CD14-positive monocyte (primary cell): ENCODE data around the gene SLC25A48. TPM values are rescaled to one million over a fixed set of nuclear protein-coding genes. Genes with fewer than 3 reads are reported as not detected.

Experiments used
- DNase-seq, 3 donors: peaks; one replicate each; pipeline ENCODE4 v3.0.0-alpha.2; 2011 to 2022
- H2AFZ ChIP-seq: 2 replicates; pipeline ENCODE4 v1.6.0; 2012; ENCODE audit warnings: mild to moderate bottlenecking, low read depth, low read length, inconsistent platforms; ENCODE audit not compliant: insufficient read depth, poor library complexity, severe bottlenecking
- H3K27ac ChIP-seq, 2 donors: 1 replicate in 1 of 2; 2 replicates in 1 of 2; pipeline ENCODE4 v1.5.1; 2012 to 2013; ENCODE audit warnings: low read length in 2 of 2, control low read depth in 1 of 2, inconsistent platforms in 1 of 2, low read depth in 1 of 2, mild to moderate bottlenecking in 1 of 2
- H3K27me3 ChIP-seq, 2 donors: one replicate each; pipeline versions ENCODE4 v1.6.0 to v1.6.1; 2011 to 2013; ENCODE audit warnings: low read length in 2 of 2; ENCODE audit not compliant: control insufficient read depth in 2 of 2, insufficient read depth in 2 of 2
- H3K36me3 ChIP-seq, 2 donors: replicated peaks in 1 of 2; 1 replicate in 1 of 2; 2 replicates in 1 of 2; pipeline versions ENCODE4 v1.5.1 to v1.6.1; 2012 to 2013; ENCODE audit warnings: low read length in 2 of 2, control low read depth in 1 of 2, inconsistent platforms in 1 of 2, mild to moderate bottlenecking in 1 of 2; ENCODE audit not compliant: insufficient read depth in 2 of 2, control insufficient read depth in 1 of 2
- H3K4me1 ChIP-seq, 2 donors: 1 replicate in 1 of 2; 2 replicates in 1 of 2; pipeline versions ENCODE4 v1.5.1 to v1.6.1; 2012 to 2013; ENCODE audit warnings: low read length in 2 of 2, control low read depth in 1 of 2, inconsistent platforms in 1 of 2, mild to moderate bottlenecking in 1 of 2, moderate library complexity in 1 of 2; ENCODE audit not compliant: insufficient read depth in 2 of 2, control insufficient read depth in 1 of 2
- H3K4me2 ChIP-seq: replicated peaks from 2 replicates; pipeline ENCODE3; 2012; ENCODE audit warnings: low read length, moderate library complexity, mild to moderate bottlenecking; ENCODE audit not compliant: poor library complexity, severe bottlenecking; ENCODE audit errors: extremely low read depth
- H3K4me3 ChIP-seq, 3 experiments: fragments of 200-600 bp in 1 of 3; sonication (generic) in 1 of 3; replicated peaks in 1 of 3; 1 replicate in 2 of 3; 2 replicates in 1 of 3; pipeline ENCODE4 v1.5.1; 2011 to 2013; ENCODE audit warnings: low read length in 3 of 3, mild to moderate bottlenecking in 3 of 3, control low read depth in 2 of 3, low read depth in 2 of 3, inconsistent platforms in 1 of 3, moderate library complexity in 1 of 3
- H3K79me2 ChIP-seq: 2 replicates; pipeline ENCODE4 v1.6.0; 2012; ENCODE audit warnings: mild to moderate bottlenecking, control low read depth, inconsistent platforms, low read length, moderate library complexity; ENCODE audit not compliant: insufficient read depth
- H3K9ac ChIP-seq: 2 replicates; pipeline ENCODE4 v1.6.0; 2017; ENCODE audit warnings: low read length, mild to moderate bottlenecking; ENCODE audit not compliant: insufficient read depth, poor library complexity, severe bottlenecking
- H3K9me3 ChIP-seq, 2 donors: replicated peaks in 1 of 2; 1 replicate in 1 of 2; 2 replicates in 1 of 2; pipeline versions ENCODE4 v1.5.1 to v1.6.1; 2012 to 2013; ENCODE audit warnings: low read length in 2 of 2, control low read depth in 1 of 2; ENCODE audit not compliant: control insufficient read depth in 1 of 2, insufficient read depth in 1 of 2
- H4K20me1 ChIP-seq: 2 replicates; pipeline ENCODE4 v1.6.0; 2012; ENCODE audit warnings: mild to moderate bottlenecking, low read length, control low read depth, moderate library complexity; ENCODE audit not compliant: insufficient read depth
- H3K27ac Mint-ChIP-seq, 7 donors: one replicate each; pipeline ENCODE4 v1.8.0; 2020; ENCODE audit warnings: mild to moderate bottlenecking in 7 of 7, mixed read lengths in 7 of 7, moderate library complexity in 6 of 7, inconsistent platforms in 2 of 7
- H3K27me3 Mint-ChIP-seq, 3 donors: one replicate each; pipeline ENCODE4 v1.8.0; 2021 to 2022; ENCODE audit warnings: low read depth in 3 of 3, mild to moderate bottlenecking in 3 of 3, mixed read lengths in 3 of 3, moderate library complexity in 3 of 3, inconsistent platforms in 1 of 3
- H3K36me3 Mint-ChIP-seq, 2 donors: one replicate each; pipeline ENCODE4 v1.8.0; 2020; ENCODE audit warnings: mixed read lengths in 2 of 2, inconsistent platforms in 1 of 2, mild to moderate bottlenecking in 1 of 2
- H3K4me1 Mint-ChIP-seq: one replicate; pipeline ENCODE4 v1.8.0; 2020; ENCODE audit warnings: mild to moderate bottlenecking, mixed read lengths
- H3K4me3 Mint-ChIP-seq, 2 donors: one replicate each; pipeline ENCODE4 v1.8.0; 2020; ENCODE audit warnings: mild to moderate bottlenecking in 2 of 2, mixed read lengths in 2 of 2, moderate library complexity in 1 of 2
- H3K9me3 Mint-ChIP-seq, 7 donors: one replicate each; pipeline ENCODE4 v1.8.0; 2020 to 2022; ENCODE audit warnings: mixed read lengths in 7 of 7, mild to moderate bottlenecking in 6 of 7, moderate library complexity in 6 of 7, inconsistent platforms in 2 of 7
- CTCF ChIP-seq: fragments of 200-600 bp; IDR thresholded peaks from one replicate; pipeline ENCODE4 v1.8.0; 2022; ENCODE audit warnings: antibody characterized with exemption, mild to moderate bottlenecking
- WGBS: methylation state at CpG from one replicate; pipeline ENCODE4 v1.1.5; 2013; ENCODE audit warnings: missing lambda C conversion rate; ENCODE audit not compliant: insufficient coverage; 5-methylcytosine and 5-hydroxymethylcytosine counted together
- intact Hi-C, 2 donors: fragments of 100-400 bp; cut with micrococcal nuclease; formaldehyde crosslinking; loops; one replicate each; pipeline versions ENCODE4 v1.15.0 to v1.15.1; 2023
- polyA plus RNA-seq, 3 donors: library from polyadenylated mRNA; depleted of rRNA in 1 of 3; unstranded in 2 of 3; stranded (reverse) in 1 of 3; fragments of 300-500 nt in 2 of 3; fragments of >200 nt in 1 of 3; fragmentation: Illumina TruSeq in 2 of 3; gene quantifications; 1 replicate in 2 of 3; 2 replicates in 1 of 3; pipeline ENCODE4 v1.2.3, GENCODE V29; 2012 to 2021

The SLC25A48 gene
- polyA plus RNA-seq, 3 donors, result not detected

GRCh38 chr5:135831439-135831838 lies 3.0 kb upstream of the SLC25A48 start:
- Mint-ChIP-seq H3K4me1 (peaks cover 6% of the 10 kb centered on the region), H3K9me3 (peaks cover 0 to 10% (median 0%) of the 10 kb centered on the region in 7 donors), H3K27me3 (peaks cover 37 to 46% (median 37%) of the 10 kb centered on the region in 3 donors), H3K27ac (no peak overlapping the region), H3K4me3 (no peak overlapping the region), H3K36me3 (no peaks in the 10 kb centered on the region)
- H3K4me3 ChIP-seq, result no peak overlapping the region
- H3K27me3 ChIP-seq, result peaks cover 7 to 27% of the 10 kb centered on the region in 2 donors
- peaks cover 0 to 4% of the 10 kb centered on the region in 2 donors for H3K9me3 ChIP-seq
- H3K79me2 ChIP-seq, result no peaks in the 10 kb centered on the region
- H3K9ac ChIP-seq, result no peak overlapping the region
- peaks cover 0 to 6% of the 10 kb centered on the region in 2 donors for H3K4me1 ChIP-seq
- no peaks in the 10 kb centered on the region for H4K20me1 ChIP-seq
- no peak for DNase-seq
- no peak overlapping the region for H3K4me2 ChIP-seq
- no peak overlapping the region for H3K27ac ChIP-seq
- intact Hi-C loops, result no loop called here
- TF ChIP-seq CTCF, result no peak
- WGBS, result no CpG with 5 or more reads among the region's 1 CpG
- no peak overlapping the region for H2AFZ ChIP-seq
- no peaks in the 10 kb centered on the region for H3K36me3 ChIP-seq

GRCh38 chr5:135831851-135832555 lies 2.5 kb upstream of the SLC25A48 start:
- intact Hi-C loops, result no loop called here
- Mint-ChIP-seq H3K27me3 (peaks cover 41 to 48% (median 43%) of the 10 kb centered on the region in 3 donors), H3K4me3 (peak overlapping the region in 1 of 2 donors; percentile 6), H3K9me3 (peaks cover 0 to 10% (median 0%) of the 10 kb centered on the region in 7 donors), H3K36me3 (no peaks in the 10 kb centered on the region), H3K27ac (no peak overlapping the region), H3K4me1 (peaks cover 6% of the 10 kb centered on the region)
- Histone ChIP-seq H3K9me3 (peaks cover 0 to 4% of the 10 kb centered on the region in 2 donors), H3K4me1 (peaks cover 0 to 6% of the 10 kb centered on the region in 2 donors), H2AFZ (no peak overlapping the region), H3K9ac (no peak overlapping the region), H3K27me3 (peaks cover 10 to 33% of the 10 kb centered on the region in 2 donors), H3K79me2 (no peaks in the 10 kb centered on the region), H3K4me3 (no peak overlapping the region), H3K36me3 (no peaks in the 10 kb centered on the region), H4K20me1 (no peaks in the 10 kb centered on the region), H3K27ac (no peak overlapping the region), H3K4me2 (no peak overlapping the region)
- TF ChIP-seq CTCF, result no peak
- DNase-seq, result no peak
- WGBS, result 92% methylated on average over 12 of the region's 12 CpGs
